HepG2 (cell line): ENCODE measurements around the gene STARD13. TPM values are rescaled to one million over a fixed set of nuclear protein-coding genes. Genes with fewer than 3 reads are reported as not detected.
A peak's percentile ranks its signal among the peaks of the same experiment; 100 is the strongest.

ENCODE experiments used
- FLYWCH1 ChIP-seq: sonication (generic); formaldehyde crosslinking; IDR thresholded peaks from 2 replicates; pipeline ENCODE4 v1.8.1; 2023; ENCODE audit warnings: mild to moderate bottlenecking, missing genetic modification reagents
- GLI4 ChIP-seq: sonication (generic); formaldehyde crosslinking; IDR thresholded peaks from 2 replicates; pipeline ENCODE4 v1.5.1; 2020; ENCODE audit warnings: missing genetic modification reagents, mild to moderate bottlenecking, moderate library complexity, borderline replicate concordance
- NCOA5 ChIP-seq: sonication (generic); formaldehyde crosslinking; IDR thresholded peaks from 2 replicates; pipeline ENCODE4 v1.4.0; 2020; ENCODE audit warnings: missing genetic modification reagents
- PHF21A ChIP-seq: sonication (generic); formaldehyde crosslinking; IDR thresholded peaks from 2 replicates; pipeline ENCODE4 v1.5.0; 2020; ENCODE audit warnings: mild to moderate bottlenecking, missing genetic modification reagents
- SMARCC2 ChIP-seq: fragments of 450-650 bp; IDR thresholded peaks from 2 replicates; pipeline ENCODE4 v1.6.1; 2017; ENCODE audit warnings: antibody characterized with exemption, mild to moderate bottlenecking
- SYNCRIP ChIP-seq: fragments of 200-400 bp; formaldehyde crosslinking; IDR thresholded peaks from 2 replicates; pipeline ENCODE4 v1.6.1; 2018; ENCODE audit warnings: mild to moderate bottlenecking, low read depth, low read length; ENCODE audit not compliant: insufficient read depth
- TARDBP ChIP-seq: sonication (generic); formaldehyde crosslinking; IDR thresholded peaks from 2 replicates; pipeline ENCODE4 v1.8.0; 2022; ENCODE audit warnings: mild to moderate bottlenecking, missing genetic modification reagents
- ZMAT3 ChIP-seq: sonication (generic); formaldehyde crosslinking; conservative IDR thresholded peaks from 2 replicates; pipeline ENCODE4 v1.7.0; 2021; ENCODE audit warnings: missing genetic modification reagents
- ZNF549 ChIP-seq: sonication (generic); formaldehyde crosslinking; IDR thresholded peaks from 2 replicates; pipeline ENCODE4 v1.5.0; 2020; ENCODE audit warnings: missing genetic modification reagents
- ZNF644 ChIP-seq: IDR thresholded peaks from 2 replicates; pipeline ENCODE4 v1.6.1; 2016; ENCODE audit warnings: low read depth
- ZNF83 ChIP-seq: sonication (generic); formaldehyde crosslinking; IDR thresholded peaks from 2 replicates; pipeline ENCODE4 v1.4.0; 2020; ENCODE audit warnings: missing genetic modification reagents, mild to moderate bottlenecking, borderline replicate concordance
- ZNF879 ChIP-seq: sonication (generic); formaldehyde crosslinking; IDR thresholded peaks from 2 replicates; pipeline ENCODE4 v1.8.1; 2023; ENCODE audit warnings: missing genetic modification reagents
- ZUFSP ChIP-seq: sonication (generic); formaldehyde crosslinking; IDR thresholded peaks from 2 replicates; pipeline ENCODE4 v1.9.0; 2021; ENCODE audit warnings: missing genetic modification reagents, mild to moderate bottlenecking, borderline replicate concordance
- polyA plus RNA-seq, 8 experiments: library from polyadenylated mRNA; depleted of rRNA in 3 of 8; stranded (reverse) in 7 of 8; unstranded in 1 of 8; fragments of >200 nt; fragmentation: Illumina TruSeq in 4 of 8; extraction: Trizol in 4 of 8; gene quantifications; 2 replicates each; pipeline versions ENCODE4 v1.2.1 to v1.2.3, GENCODE V29; 2011 to 2016; ENCODE audit warnings: low read depth in 4 of 8, missing spikeins in 1 of 8, mixed read lengths in 1 of 8; ENCODE audit not compliant: insufficient read depth in 1 of 8
- total RNA-seq, 5 experiments: library from RNA; depleted of rRNA; stranded (reverse); fragments of >200 nt; fragmentation: Illumina TruSeq; extraction: Trizol; gene quantifications; 2 replicates each; pipeline ENCODE4 v1.2.3, GENCODE V29; 2016; ENCODE audit warnings: low read depth in 1 of 5
- TF ChIP-seq, protein P1 (sequence below): IDR thresholded peaks from 2 replicates; pipeline ENCODE4 v1.6.1; 2016; ENCODE audit warnings: control low read depth
- TF ChIP-seq, protein P2 (sequence below), 2 experiments: sonication (generic) in 1 of 2; formaldehyde crosslinking in 1 of 2; IDR thresholded peaks; 2 replicates each; pipeline versions ENCODE4 v1.4.0 to v1.6.1; 2018 to 2020; ENCODE audit warnings: missing genetic modification reagents in 2 of 2, borderline replicate concordance in 1 of 2, low read depth in 1 of 2, mild to moderate bottlenecking in 1 of 2, missing biosample characterization in 1 of 2
- TF ChIP-seq, protein P3 (sequence below): sonication (generic); formaldehyde crosslinking; IDR thresholded peaks from 2 replicates; pipeline ENCODE4 v1.4.0; 2020; ENCODE audit warnings: missing genetic modification reagents
- TF ChIP-seq, protein P4 (sequence below): sonication (generic); formaldehyde crosslinking; IDR thresholded peaks from 2 replicates; pipeline ENCODE4 v1.8.0; 2022; ENCODE audit warnings: low read depth, missing genetic modification reagents

STARD13 gene
- total and polyA plus RNA-seq, 2 of the 13 experiments (the other 11 are each of a cell fraction or from before 2014, with no cell fraction given) = 12.8 to 14.3 TPM

- TF ChIP-seq, protein P1, sequence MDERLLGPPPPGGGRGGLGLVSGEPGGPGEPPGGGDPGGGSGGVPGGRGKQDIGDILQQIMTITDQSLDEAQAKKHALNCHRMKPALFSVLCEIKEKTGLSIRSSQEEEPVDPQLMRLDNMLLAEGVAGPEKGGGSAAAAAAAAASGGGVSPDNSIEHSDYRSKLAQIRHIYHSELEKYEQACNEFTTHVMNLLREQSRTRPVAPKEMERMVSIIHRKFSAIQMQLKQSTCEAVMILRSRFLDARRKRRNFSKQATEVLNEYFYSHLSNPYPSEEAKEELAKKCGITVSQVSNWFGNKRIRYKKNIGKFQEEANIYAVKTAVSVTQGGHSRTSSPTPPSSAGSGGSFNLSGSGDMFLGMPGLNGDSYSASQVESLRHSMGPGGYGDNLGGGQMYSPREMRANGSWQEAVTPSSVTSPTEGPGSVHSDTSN (CRISPR knock-in tag) = no peak
- no peak for TF ChIP-seq FLYWCH1 (CRISPR knock-in tag)
- no peak for TF ChIP-seq ZNF83 (CRISPR knock-in tag)
- TF ChIP-seq PHF21A (CRISPR knock-in tag) = peak; percentile 97
- TF ChIP-seq NCOA5 (CRISPR knock-in tag) = no peak
- TF ChIP-seq, protein P2, sequence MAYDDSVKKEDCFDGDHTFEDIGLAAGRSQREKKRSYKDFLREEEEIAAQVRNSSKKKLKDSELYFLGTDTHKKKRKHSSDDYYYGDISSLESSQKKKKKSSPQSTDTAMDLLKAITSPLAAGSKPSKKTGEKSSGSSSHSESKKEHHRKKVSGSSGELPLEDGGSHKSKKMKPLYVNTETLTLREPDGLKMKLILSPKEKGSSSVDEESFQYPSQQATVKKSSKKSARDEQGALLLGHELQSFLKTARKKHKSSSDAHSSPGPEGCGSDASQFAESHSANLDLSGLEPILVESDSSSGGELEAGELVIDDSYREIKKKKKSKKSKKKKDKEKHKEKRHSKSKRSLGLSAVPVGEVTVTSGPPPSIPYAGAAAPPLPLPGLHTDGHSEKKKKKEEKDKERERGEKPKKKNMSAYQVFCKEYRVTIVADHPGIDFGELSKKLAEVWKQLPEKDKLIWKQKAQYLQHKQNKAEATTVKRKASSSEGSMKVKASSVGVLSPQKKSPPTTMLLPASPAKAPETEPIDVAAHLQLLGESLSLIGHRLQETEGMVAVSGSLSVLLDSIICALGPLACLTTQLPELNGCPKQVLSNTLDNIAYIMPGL (CRISPR knock-in tag; IDR thresholded peaks at IDR 0.05; ENCODE audit: borderline replicate concordance in 1 of 2, low read depth in 1 of 2) = peak in 1 of 2 experiments; percentile 19; a peak in 2 of 4 replicates
- TF ChIP-seq ZNF879 (CRISPR knock-in tag) = no peak
- TF ChIP-seq TARDBP (CRISPR knock-in tag) = peak; percentile 90
- TF ChIP-seq SMARCC2 = no peak
- 0 out of 2 replicates have a peak, but pooled peaks have one; percentile 39 for TF ChIP-seq ZMAT3 (CRISPR knock-in tag)
- TF ChIP-seq ZNF549 = no peak
- TF ChIP-seq, protein P3, sequence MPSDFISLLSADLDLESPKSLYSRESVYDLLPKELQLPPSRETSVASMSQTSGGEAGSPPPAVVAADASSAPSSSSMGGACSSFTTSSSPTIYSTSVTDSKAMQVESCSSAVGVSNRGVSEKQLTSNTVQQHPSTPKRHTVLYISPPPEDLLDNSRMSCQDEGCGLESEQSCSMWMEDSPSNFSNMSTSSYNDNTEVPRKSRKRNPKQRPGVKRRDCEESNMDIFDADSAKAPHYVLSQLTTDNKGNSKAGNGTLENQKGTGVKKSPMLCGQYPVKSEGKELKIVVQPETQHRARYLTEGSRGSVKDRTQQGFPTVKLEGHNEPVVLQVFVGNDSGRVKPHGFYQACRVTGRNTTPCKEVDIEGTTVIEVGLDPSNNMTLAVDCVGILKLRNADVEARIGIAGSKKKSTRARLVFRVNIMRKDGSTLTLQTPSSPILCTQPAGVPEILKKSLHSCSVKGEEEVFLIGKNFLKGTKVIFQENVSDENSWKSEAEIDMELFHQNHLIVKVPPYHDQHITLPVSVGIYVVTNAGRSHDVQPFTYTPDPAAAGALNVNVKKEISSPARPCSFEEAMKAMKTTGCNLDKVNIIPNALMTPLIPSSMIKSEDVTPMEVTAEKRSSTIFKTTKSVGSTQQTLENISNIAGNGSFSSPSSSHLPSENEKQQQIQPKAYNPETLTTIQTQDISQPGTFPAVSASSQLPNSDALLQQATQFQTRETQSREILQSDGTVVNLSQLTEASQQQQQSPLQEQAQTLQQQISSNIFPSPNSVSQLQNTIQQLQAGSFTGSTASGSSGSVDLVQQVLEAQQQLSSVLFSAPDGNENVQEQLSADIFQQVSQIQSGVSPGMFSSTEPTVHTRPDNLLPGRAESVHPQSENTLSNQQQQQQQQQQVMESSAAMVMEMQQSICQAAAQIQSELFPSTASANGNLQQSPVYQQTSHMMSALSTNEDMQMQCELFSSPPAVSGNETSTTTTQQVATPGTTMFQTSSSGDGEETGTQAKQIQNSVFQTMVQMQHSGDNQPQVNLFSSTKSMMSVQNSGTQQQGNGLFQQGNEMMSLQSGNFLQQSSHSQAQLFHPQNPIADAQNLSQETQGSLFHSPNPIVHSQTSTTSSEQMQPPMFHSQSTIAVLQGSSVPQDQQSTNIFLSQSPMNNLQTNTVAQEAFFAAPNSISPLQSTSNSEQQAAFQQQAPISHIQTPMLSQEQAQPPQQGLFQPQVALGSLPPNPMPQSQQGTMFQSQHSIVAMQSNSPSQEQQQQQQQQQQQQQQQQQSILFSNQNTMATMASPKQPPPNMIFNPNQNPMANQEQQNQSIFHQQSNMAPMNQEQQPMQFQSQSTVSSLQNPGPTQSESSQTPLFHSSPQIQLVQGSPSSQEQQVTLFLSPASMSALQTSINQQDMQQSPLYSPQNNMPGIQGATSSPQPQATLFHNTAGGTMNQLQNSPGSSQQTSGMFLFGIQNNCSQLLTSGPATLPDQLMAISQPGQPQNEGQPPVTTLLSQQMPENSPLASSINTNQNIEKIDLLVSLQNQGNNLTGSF = no peak
- TF ChIP-seq GLI4 (CRISPR knock-in tag) = no peak
- peak; percentile 74 for TF ChIP-seq ZNF644 (CRISPR knock-in tag)
- TF ChIP-seq ZUFSP (CRISPR knock-in tag) = no peak
- TF ChIP-seq, protein P4, sequence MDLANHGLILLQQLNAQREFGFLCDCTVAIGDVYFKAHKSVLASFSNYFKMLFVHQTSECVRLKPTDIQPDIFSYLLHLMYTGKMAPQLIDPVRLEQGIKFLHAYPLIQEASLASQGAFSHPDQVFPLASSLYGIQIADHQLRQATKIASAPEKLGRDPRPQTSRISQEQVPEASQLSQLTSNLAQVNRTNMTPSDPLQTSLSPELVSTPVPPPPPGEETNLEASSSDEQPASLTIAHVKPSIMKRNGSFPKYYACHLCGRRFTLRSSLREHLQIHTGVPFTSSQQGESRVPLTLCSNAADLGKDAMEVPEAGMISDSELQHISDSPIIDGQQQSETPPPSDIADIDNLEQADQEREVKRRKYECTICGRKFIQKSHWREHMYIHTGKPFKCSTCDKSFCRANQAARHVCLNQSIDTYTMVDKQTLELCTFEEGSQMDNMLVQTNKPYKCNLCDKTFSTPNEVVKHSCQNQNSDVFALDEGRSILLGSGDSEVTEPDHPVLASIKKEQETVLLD (CRISPR knock-in tag) = no peak
- TF ChIP-seq SYNCRIP = no peak
Observed at GRCh38 chr13:33125821-33126570, 159.6 kb downstream of the STARD13 start (continued).
